ENCODE measurements around the gene TRAPPC2.

Gene TRAPPC2

DNA sequence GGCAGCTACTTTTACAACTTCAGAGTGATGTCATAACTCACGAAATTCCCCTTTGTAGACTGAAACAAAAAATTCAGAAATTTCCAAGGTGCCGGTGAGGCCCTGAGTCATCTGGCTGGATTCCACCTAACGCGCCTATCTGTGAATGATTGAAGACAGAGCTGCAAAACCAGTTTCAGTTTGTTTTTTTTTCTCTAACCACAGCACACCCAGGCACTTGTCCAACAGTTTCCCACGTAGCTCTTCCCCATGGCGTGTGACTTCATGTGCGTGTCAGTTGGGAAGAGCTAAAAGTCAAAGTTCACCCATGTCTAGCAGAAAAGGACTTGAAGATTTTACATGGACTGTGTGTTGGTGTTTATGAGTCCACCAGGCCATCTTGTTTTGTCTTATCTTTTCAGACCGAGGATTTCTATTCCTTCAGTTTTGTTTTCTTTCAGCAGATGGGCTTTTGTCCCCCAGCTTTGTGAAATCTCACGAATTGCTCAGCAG is 65.1 kb downstream of the TRAPPC2 start:
- no peak for DNase-seq (ENCODE audit: low spot score)

DNA sequence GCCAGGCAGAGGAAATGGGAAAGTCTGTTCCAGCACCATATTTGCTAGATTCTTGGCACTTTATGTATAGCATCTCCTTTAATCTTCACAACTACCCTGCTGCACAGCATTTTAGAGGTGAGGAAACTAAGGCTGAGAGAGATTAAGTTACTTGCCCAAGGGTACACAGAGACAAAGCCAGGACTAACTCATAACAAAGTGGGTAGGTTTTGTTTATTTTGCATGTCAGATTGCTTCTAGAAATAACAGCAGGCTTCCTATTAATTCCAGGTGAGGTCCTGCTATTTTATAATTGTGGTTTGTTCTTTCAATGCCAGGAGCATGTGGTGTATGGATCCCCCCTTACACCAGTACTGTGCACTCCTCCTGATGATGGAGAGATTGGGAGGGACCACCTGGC is 66.5 kb downstream of the TRAPPC2 start:
- DNase-seq (ENCODE audit: low spot score) = no peak

DNA sequence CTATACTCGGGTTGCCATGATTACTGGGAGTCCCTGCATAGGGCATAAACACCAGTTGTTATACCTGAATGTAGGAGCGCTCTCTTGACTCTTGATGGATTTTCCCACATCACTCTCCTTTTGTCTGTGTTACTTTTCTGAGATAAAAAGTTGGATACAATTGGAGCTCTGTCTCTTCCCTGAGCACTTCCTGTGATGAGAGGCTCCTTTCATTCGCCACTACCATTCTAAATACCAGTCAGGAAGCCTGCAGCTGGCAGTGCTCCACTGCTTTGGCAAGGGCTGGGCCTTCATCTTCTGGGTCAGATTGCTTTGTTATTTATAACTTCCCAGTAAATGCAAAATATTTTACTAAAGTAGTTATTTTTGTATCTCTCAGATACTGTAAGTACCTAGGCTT is 67.6 kb downstream of the TRAPPC2 start:
- DNase-seq (ENCODE audit: low spot score) = no peak

DNA sequence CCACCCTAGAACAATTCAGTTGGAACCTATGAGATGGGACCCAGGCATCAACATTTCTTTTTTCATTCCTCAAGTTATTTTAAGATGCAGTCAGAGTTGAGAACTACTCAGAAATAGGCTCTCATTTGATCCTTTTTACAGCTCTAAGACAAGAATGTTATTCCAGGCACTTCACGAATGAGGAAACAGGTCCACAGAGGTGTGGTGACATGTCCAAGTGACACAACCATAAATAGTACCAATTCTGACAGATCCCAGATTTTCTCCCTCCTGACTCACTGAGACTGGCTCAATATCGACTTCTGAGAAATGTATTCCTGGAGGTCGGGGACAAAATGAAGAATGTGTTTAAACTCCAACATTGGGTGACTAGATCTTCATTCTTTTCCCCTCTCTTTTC is 70.4 kb downstream of the TRAPPC2 start:
- DNase-seq (ENCODE audit: low spot score) = no peak

DNA sequence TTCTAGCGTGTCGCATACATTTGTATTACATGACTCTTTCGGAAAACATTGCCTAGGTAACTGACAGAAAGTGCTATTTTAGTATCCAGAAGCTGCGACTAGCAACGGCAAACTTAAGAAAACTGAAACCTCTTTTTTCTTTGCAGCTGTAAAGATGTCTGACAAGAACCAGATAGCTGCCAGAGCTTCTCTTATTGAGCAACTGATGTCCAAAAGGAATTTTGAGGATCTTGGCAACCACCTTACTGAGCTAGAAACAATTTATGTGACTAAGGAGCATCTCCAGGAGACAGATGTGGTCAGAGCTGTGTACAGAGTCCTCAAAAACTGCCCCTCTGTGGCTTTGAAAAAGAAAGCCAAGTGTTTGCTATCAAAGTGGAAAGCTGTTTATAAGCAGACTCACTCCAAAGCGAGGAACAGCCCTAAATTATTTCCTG is 72.0 kb downstream of the TRAPPC2 start:
- no peak for DNase-seq (ENCODE audit: low spot score)
